ENCODE data around the gene RAPGEF2.

GRCh38 chr4:159117968-159118367 is 15.1 kb downstream of the RAPGEF2 start:
- no peak for TF ChIP-seq CTCF (conservative IDR thresholded peaks at IDR 0.05)
- no peak for TF ChIP-seq ZFX (IDR thresholded peaks at IDR 0.05)
